HCT116 (cell line): ENCODE measurements around the gene TMEM53. TPM values are rescaled to one million over a fixed set of nuclear protein-coding genes. Genes with fewer than 3 reads are reported as not detected.

Experiments
- ATAC-seq: fragments of 200-7000 bp; cut with Tn5 transposase; 2 replicates; pipeline ENCODE4 v1.9.1; 2020; ENCODE audit warnings: mild to moderate bottlenecking, moderate library complexity
- BruUV-seq: library from RNA; stranded (reverse); fragments of 400-500 nt; replicated peaks from 2 replicates; lab custom pipeline; 2021; lab: Mats Ljungman, UMichigan
- CTCF ChIA-PET: fragments of 300-600 bp; sonication (Branson Sonifier 250); formaldehyde crosslinking; loops from one replicate; lab custom pipeline; 2021; ENCODE audit warnings: antibody characterized with exemption; lab: Charles Lee
- POLR2A ChIA-PET: fragments of 300-600, 350-600 bp; sonication (Branson Sonifier 250); formaldehyde crosslinking; loops from one replicate; lab custom pipeline; 2021; ENCODE audit warnings: antibody characterized with exemption; lab: Charles Lee
- RAD21 ChIA-PET, 2 experiments: fragments of 300-600 bp; sonication (Branson Sonifier 250); formaldehyde crosslinking; loops; one replicate each; lab custom pipeline; 2023; ENCODE audit warnings: low total read pairs in 2 of 2; ENCODE audit not compliant: uncharacterized antibody in 2 of 2, unreplicated experiment in 2 of 2, low non-redundant PET in 1 of 2; lab: Charles Lee
- DNase-seq: peaks from one replicate; pipeline ENCODE4 v3.0.0-alpha.2; 2010; ENCODE audit warnings: low read depth, low spot score
- H2AFZ ChIP-seq: fragments of 200-600 bp; shearing (Covaris generic), sonication (generic); 2 replicates; pipeline ENCODE4 v1.6.1; 2017; ENCODE audit warnings: low read depth, mixed run types, mixed read lengths, antibody characterized with exemption, low read length; ENCODE audit not compliant: poor library complexity, severe bottlenecking
- H3K27ac ChIP-seq: 2 replicates; pipeline ENCODE4 v1.5.1; 2012; ENCODE audit warnings: low read depth, low read length
- H3K27me3 ChIP-seq: fragments of 200-600 bp; sonication (generic); 2 replicates; pipeline ENCODE4 v1.6.1; 2016; ENCODE audit warnings: mixed run types, low read length, mixed read lengths; ENCODE audit not compliant: insufficient read depth
- H3K36me3 ChIP-seq, 2 experiments: fragments of 200-500 bp in 1 of 2; fragments of 200-600 bp in 1 of 2; sonication (Bioruptor generic) in 1 of 2; sonication (generic) in 1 of 2; 2 replicates each; pipeline versions ENCODE4 v1.5.1 to v1.6.1; 2014 to 2016; ENCODE audit warnings: low read length in 2 of 2, inconsistent platforms in 1 of 2, mixed read lengths in 1 of 2, mixed run types in 1 of 2; ENCODE audit not compliant: insufficient read depth in 2 of 2, control insufficient read depth in 1 of 2
- H3K4me1 ChIP-seq, 2 experiments: fragments of 200-600 bp in 1 of 2; sonication (generic) in 1 of 2; 2 replicates each; pipeline versions ENCODE4 v1.5.1 to v1.6.1; 2012 to 2017; ENCODE audit warnings: low read length in 2 of 2, inconsistent platforms in 1 of 2, mild to moderate bottlenecking in 1 of 2, mixed read lengths in 1 of 2, mixed run types in 1 of 2, moderate library complexity in 1 of 2; ENCODE audit not compliant: insufficient read depth in 2 of 2, control insufficient read depth in 1 of 2
- H3K4me2 ChIP-seq: fragments of 200-600 bp; sonication (generic); 2 replicates; pipeline ENCODE4 v1.6.1; 2017; ENCODE audit warnings: mixed run types, low read length, mixed read lengths
- H3K4me3 ChIP-seq, 2 experiments: fragments of 200-600 bp in 1 of 2; sonication (generic) in 1 of 2; replicated peaks in 1 of 2; 2 replicates each; pipeline ENCODE4 v1.5.1; 2011 to 2016; ENCODE audit warnings: low read length in 2 of 2, control low read depth in 1 of 2, low read depth in 1 of 2, mild to moderate bottlenecking in 1 of 2, mixed read lengths in 1 of 2, mixed run types in 1 of 2
- H3K79me2 ChIP-seq: fragments of 200-600 bp; sonication (generic); 2 replicates; pipeline ENCODE4 v1.6.1; 2017; ENCODE audit warnings: mild to moderate bottlenecking, mixed run types, low read length, moderate library complexity, mixed read lengths; ENCODE audit not compliant: insufficient read depth
- H3K9ac ChIP-seq: fragments of 200-600 bp; sonication (generic); 2 replicates; pipeline ENCODE4 v1.6.1; 2016; ENCODE audit warnings: low read length, mixed read lengths
- H3K9me2 ChIP-seq: fragments of 200-600 bp; sonication (generic), shearing (Covaris generic); 2 replicates; pipeline ENCODE4 v1.6.1; 2017; ENCODE audit warnings: mixed run types, mild to moderate bottlenecking, moderate library complexity; ENCODE audit not compliant: insufficient read depth
- H3K9me3 ChIP-seq, 2 experiments: fragments of 200-500 bp in 1 of 2; fragments of 200-600 bp in 1 of 2; sonication (Bioruptor generic) in 1 of 2; sonication (generic) in 1 of 2; 2 replicates each; pipeline ENCODE4 v1.6.1; 2014 to 2017; ENCODE audit warnings: low read length in 2 of 2, mixed read lengths in 2 of 2, inconsistent platforms in 1 of 2, low read depth in 1 of 2, mild to moderate bottlenecking in 1 of 2, mixed run types in 1 of 2, moderate library complexity in 1 of 2; ENCODE audit not compliant: control insufficient read depth in 1 of 2, insufficient read depth in 1 of 2
- H4K20me1 ChIP-seq: fragments of 200-600 bp; sonication (generic), shearing (Covaris generic); 2 replicates; pipeline ENCODE4 v1.6.1; 2017; ENCODE audit warnings: mixed run types, mild to moderate bottlenecking, moderate library complexity; ENCODE audit not compliant: insufficient read depth
- CBX3 ChIP-seq: IDR thresholded peaks from 2 replicates; pipeline ENCODE4 v1.6.1; 2012; ENCODE audit warnings: low read depth
- ELF1 ChIP-seq: IDR thresholded peaks from 2 replicates; pipeline ENCODE4 v1.6.1; 2012; ENCODE audit warnings: low read depth, borderline replicate concordance
- EZH2phosphoT487 ChIP-seq: fragments of 200-600 bp; IDR thresholded peaks from 2 replicates; pipeline ENCODE4 v1.6.1; 2018; ENCODE audit warnings: antibody characterized with exemption, borderline replicate concordance
- FOSL1 ChIP-seq: IDR thresholded peaks from 2 replicates; pipeline ENCODE4 v1.6.1; 2012; ENCODE audit warnings: low read depth
- JUND ChIP-seq: IDR thresholded peaks from 2 replicates; pipeline ENCODE4 v1.6.1; 2012
- POLR2A ChIP-seq: IDR thresholded peaks from 2 replicates; pipeline ENCODE4 v1.7.0; 2011; ENCODE audit warnings: borderline replicate concordance; ENCODE audit not compliant: insufficient read depth, insufficient read length; ENCODE audit errors: extremely low read depth
- POLR2AphosphoS5 ChIP-seq: IDR thresholded peaks from 2 replicates; pipeline ENCODE4 v1.6.1; 2011; ENCODE audit warnings: mild to moderate bottlenecking, low read depth, low read length, moderate library complexity
- RAD21 ChIP-seq: IDR thresholded peaks from 2 replicates; pipeline ENCODE4 v1.6.1; 2012; ENCODE audit warnings: low read depth, mild to moderate bottlenecking
- REST ChIP-seq: IDR thresholded peaks from 2 replicates; pipeline ENCODE4 v1.6.1; 2012; ENCODE audit warnings: low read depth
- SIN3A ChIP-seq: IDR thresholded peaks from 2 replicates; pipeline ENCODE4 v1.6.1; 2012; ENCODE audit warnings: low read depth
- SP1 ChIP-seq: IDR thresholded peaks from 2 replicates; pipeline ENCODE4 v1.6.1; 2012; ENCODE audit warnings: low read depth
- SRF ChIP-seq: IDR thresholded peaks from 2 replicates; pipeline ENCODE4 v1.6.1; 2012; ENCODE audit warnings: low read depth
- TCF7L2 ChIP-seq: IDR thresholded peaks from 2 replicates; pipeline ENCODE4 v1.7.0; 2011; ENCODE audit warnings: borderline replicate concordance, inconsistent platforms; ENCODE audit not compliant: insufficient read depth, insufficient read length; ENCODE audit errors: extremely low read depth
- YY1 ChIP-seq: IDR thresholded peaks from 2 replicates; pipeline ENCODE4 v1.6.1; 2011; ENCODE audit warnings: low read length, low read depth, moderate library complexity, mild to moderate bottlenecking; ENCODE audit not compliant: insufficient replicate concordance; ENCODE audit errors: extremely low read depth
- ZFX ChIP-seq: fragments of 450-650 bp; IDR thresholded peaks from 2 replicates; pipeline ENCODE4 v1.6.1; 2017
- ZNF274 ChIP-seq: fragments of 200-500 bp; sonication (Bioruptor generic); IDR thresholded peaks from 2 replicates; pipeline ENCODE4 v1.6.1; 2014; ENCODE audit warnings: mild to moderate bottlenecking, low read depth, low read length, inconsistent platforms
- intact Hi-C: fragments of 100-400 bp; cut with micrococcal nuclease; formaldehyde crosslinking; loops from 2 replicates; pipeline ENCODE4 v1.10.0; 2022
- total RNA-seq: library from RNA; stranded (reverse); gene quantifications from one replicate; pipeline ENCODE4 v1.2.1, GENCODE V29; 2021; ENCODE audit not compliant: unreplicated experiment
- TF ChIP-seq, protein P1 (sequence below), 3 experiments: fragments of 200-600 bp in 1 of 3; sonication (generic) in 1 of 3; IDR thresholded peaks in 2 of 3; conservative IDR thresholded peaks in 1 of 3; 2 replicates each; pipeline ENCODE4 v1.5.1; 2012 to 2017; ENCODE audit warnings: low read depth in 2 of 3, low read length in 2 of 3, antibody characterized with exemption in 1 of 3, borderline replicate concordance in 1 of 3, control low read depth in 1 of 3, mild to moderate bottlenecking in 1 of 3, mixed read lengths in 1 of 3, mixed run types in 1 of 3, moderate library complexity in 1 of 3; ENCODE audit not compliant: insufficient read depth in 1 of 3
- TF ChIP-seq, protein P2 (sequence below): IDR thresholded peaks from 2 replicates; pipeline ENCODE4 v1.6.1; 2012
- TF ChIP-seq, protein P3 (sequence below): IDR thresholded peaks from 2 replicates; pipeline ENCODE4 v1.6.1; 2012

The TMEM53 gene
- total RNA-seq, 1 experiment from 2014 or later: 10.8 TPM

GRCh38 chr1:44707112-44707881, 33.0 kb upstream of the TMEM53 start:
- Histone ChIP-seq H3K4me3 (no peak overlapping the region), H4K20me1 (no peaks in the 10 kb centered on the region), H3K27me3 (0 out of 2 replicates have a peak, but pooled peaks cover 4% of the 10 kb centered on the region), H3K9ac (peak overlapping the region; percentile 48), H3K9me3 (no peaks in the 10 kb centered on the region), H3K79me2 (no peaks in the 10 kb centered on the region), H3K36me3 (no peaks in the 10 kb centered on the region), H3K4me1 (peaks cover 17 to 41% of the 10 kb centered on the region in 2 experiments), H3K9me2 (no peaks in the 10 kb centered on the region), H2AFZ (peak overlapping the region; percentile 83), H3K4me2 (peak overlapping the region; percentile 62), H3K27ac (no peak overlapping the region; the same call in 1 of the 2 replicates)
- peak; percentile 58 for ATAC-seq
- ChIA-PET RAD21 (no interaction called here), POLR2A (interaction anchor here (0.9 to 5.3 kb wide), 3 partner anchors 10 to 23 kb away, joined by 3 to 64 read pairs (median 3); partner anchors contain the start of gene RNU5D-1), CTCF (interaction anchor here (0.7 to 0.8 kb wide), 3 partner anchors 9 to 31 kb away, joined by 3 read pairs; no protein-coding TSS in a partner anchor)
- intact Hi-C loops: no loop called here
- peak; percentile 61 for DNase-seq
- BruUV-seq: no TSS peak
- TF ChIP-seq YY1 (no peak), REST (no peak), EZH2phosphoT487 (no peak), SP1 (peak; percentile 66), POLR2AphosphoS5 (peak; percentile 21; the same call in 1 of the 2 replicates), SIN3A (no peak), ZFX (no peak), ZNF274 (no peak), ELF1 (no peak), SRF (peak; percentile 78), CBX3 (peak; percentile 70; the same call in 1 of the 2 replicates), POLR2A (no peak), JUND (peak; percentile 77), FOSL1 (peak; percentile 78), RAD21 (no peak), TCF7L2 (no peak)
- TF ChIP-seq, protein P1, sequence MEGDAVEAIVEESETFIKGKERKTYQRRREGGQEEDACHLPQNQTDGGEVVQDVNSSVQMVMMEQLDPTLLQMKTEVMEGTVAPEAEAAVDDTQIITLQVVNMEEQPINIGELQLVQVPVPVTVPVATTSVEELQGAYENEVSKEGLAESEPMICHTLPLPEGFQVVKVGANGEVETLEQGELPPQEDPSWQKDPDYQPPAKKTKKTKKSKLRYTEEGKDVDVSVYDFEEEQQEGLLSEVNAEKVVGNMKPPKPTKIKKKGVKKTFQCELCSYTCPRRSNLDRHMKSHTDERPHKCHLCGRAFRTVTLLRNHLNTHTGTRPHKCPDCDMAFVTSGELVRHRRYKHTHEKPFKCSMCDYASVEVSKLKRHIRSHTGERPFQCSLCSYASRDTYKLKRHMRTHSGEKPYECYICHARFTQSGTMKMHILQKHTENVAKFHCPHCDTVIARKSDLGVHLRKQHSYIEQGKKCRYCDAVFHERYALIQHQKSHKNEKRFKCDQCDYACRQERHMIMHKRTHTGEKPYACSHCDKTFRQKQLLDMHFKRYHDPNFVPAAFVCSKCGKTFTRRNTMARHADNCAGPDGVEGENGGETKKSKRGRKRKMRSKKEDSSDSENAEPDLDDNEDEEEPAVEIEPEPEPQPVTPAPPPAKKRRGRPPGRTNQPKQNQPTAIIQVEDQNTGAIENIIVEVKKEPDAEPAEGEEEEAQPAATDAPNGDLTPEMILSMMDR (IDR thresholded peaks at IDR 0.05 in 2 of 3, conservative IDR thresholded peaks at IDR 0.05 in 1 of 3; ENCODE audit: borderline replicate concordance in 1 of 3, insufficient read depth in 1 of 3, low read depth in 2 of 3, low read length in 2 of 3): no peak
- TF ChIP-seq, protein P2, sequence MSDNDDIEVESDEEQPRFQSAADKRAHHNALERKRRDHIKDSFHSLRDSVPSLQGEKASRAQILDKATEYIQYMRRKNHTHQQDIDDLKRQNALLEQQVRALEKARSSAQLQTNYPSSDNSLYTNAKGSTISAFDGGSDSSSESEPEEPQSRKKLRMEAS: 0 out of 2 replicates have a peak, but pooled peaks have one; percentile 25
- TF ChIP-seq, protein P3, sequence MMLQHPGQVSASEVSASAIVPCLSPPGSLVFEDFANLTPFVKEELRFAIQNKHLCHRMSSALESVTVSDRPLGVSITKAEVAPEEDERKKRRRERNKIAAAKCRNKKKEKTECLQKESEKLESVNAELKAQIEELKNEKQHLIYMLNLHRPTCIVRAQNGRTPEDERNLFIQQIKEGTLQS: no peak
